Skeletal muscle cell (primary cell): ENCODE data around the gene LHCGR.
"Not testable (repeated sequence)": the region's sequence is repeated elsewhere in the genome, so short reads cannot be mapped to it uniquely, and the experiment has no call there.

Experiments used
- DNase-seq: peaks from one replicate; pipeline ENCODE4 v3.0.0-alpha.2; 2010; ENCODE audit warnings: low read depth
- H3K4me3 ChIP-seq: 2 replicates; pipeline ENCODE4 v1.5.1; 2011; ENCODE audit warnings: low read depth, mild to moderate bottlenecking, control low read depth, low read length, moderate library complexity

Gene LHCGR

DNA sequence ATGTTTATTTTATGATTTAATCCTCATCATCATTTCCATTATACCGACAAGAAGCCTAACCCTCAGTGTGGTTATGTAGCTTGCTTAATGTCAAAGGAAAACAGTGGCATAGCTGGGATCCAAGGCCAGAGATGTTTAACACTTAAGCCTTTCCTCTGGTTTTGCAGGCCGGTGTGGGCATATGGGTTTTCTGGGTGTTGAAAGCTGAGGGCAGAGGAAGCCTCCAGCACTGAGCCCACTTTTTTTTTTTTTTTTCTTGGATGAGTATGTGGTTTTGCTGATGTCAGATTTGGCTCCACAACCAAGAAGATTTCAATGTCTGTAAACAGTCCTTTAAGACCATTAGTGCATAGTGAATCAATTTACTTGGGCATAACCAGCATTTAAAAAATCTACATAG lies 41.3 kb downstream of the LHCGR start:
- H3K4me3 ChIP-seq: no peak overlapping the region
- DNase-seq: no peak

DNA sequence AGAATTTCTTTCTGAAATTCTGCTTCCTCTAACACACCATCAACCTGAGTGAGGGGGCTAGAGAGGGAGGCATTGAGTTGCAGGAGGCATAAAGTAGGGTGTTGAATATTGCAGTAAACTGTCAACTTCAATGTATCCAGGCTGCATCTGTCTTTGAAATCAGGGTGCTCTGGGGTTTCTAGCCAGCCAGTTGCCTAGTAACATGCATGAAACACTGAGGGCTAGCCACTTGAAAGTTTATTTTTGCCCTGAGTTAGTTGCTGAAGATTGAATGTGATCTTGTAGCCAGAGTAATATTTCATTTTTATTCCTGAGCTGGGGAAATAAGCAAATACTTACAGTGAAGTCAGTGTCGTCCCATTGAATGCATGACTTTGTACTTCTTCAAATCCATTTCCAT lies 41.9 kb downstream of the LHCGR start:
- DNase-seq: no peak
- H3K4me3 ChIP-seq: no peak overlapping the region

DNA sequence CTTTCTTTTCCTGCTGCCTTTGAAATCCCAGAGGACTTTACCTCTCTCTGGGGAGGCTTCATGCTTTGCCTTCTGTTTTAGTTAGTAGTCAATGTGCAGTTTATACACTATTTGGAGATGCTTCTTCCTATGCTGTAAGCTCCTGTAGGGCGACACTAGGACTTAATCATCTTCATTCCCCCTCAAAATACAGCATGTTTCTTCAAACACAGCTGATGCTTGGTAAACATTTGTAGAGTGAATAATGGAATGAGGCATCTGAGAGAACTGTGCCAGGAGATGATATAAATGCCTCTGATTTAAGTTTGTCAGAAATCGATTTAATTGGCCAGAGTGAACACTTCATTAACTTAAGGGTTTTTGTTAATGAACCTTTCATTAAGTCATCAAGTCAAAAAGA lies 43.4 kb downstream of the LHCGR start:
- no peak overlapping the region for H3K4me3 ChIP-seq
- no peak for DNase-seq

DNA sequence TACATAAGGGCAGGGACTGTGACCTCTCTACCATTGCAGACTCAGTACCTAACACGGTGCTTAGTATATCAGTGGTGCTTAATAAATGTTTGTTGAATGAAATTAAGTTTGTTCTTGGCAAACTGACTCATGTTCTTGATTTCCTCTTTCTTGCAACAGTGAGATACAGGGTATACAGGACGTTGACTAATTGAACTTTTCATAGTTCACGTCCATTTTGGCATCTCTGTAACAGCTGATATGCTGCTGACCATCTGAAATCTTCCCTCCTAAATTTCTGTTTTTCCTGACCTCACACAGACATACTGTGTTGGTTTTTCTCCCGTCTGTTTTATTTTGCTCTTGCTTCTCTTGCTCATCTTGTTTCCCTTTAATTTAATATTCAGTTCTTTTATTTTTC lies 44.2 kb downstream of the LHCGR start:
- no peak overlapping the region for H3K4me3 ChIP-seq
- no peak for DNase-seq

DNA sequence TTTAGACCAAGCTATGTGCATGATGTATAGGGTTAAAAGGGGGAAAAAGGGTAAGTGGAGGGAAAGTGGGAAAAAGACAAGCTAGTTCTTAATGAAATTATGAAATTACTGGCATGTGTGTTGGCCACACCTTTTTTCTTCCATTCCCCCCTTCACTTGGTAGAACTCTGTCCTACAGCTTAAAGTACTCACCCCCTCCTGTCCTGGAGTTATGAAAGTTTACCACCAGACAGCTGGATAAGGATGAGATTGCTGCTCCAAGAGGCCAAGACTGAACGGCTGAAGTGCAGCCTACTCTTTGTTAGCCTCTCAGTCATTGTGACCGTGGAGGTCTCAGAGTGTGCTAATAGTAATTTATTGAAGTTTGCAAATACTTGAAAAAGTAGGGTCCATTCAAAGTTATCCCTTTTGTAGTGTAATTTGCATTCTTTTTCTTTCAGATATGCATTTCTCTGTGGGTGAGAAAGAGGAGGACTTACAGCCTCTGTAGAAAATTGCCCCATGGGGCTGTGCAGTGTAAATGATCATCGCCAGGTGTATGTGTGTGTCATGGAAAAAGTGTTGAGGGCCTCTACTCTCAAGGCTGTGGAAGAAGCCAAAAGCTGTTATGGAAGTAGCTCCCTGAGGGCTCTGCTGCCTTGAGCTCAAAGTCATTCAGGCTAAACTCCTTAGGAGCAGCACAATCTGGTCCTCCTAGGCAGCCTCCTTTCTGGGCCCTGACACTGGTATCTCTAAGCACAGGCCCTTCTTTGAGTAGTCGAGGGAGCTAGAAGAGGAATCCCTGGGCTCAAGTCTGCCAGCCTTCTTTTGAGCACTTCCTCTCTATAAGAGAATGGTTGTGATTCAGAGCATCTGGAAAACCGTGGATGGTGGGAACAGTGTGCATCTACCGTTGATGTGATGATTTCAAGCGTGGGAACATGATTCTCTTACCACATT lies 46.2 kb downstream of the LHCGR start:
- no peak overlapping the region for H3K4me3 ChIP-seq
- DNase-seq: no peak

DNA sequence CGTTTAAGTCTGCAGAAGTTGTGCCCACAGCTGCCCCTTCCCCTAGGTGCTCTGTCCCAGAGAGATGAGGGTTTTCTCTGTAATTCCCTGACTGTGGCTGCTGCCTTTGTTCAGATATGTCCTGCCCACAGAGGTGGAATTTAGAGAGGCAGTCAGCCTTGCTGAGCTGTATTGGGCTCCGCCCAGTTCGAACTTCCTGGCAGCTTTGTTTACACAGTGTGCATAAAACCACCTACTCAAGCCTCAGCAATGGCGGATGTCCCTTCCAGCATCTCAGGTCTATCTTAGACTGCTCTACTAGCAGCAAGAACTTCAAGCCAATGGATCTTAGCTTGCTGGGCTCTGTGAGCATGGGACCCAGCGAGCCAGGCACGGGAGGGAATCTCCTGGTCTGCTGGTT lies 48.1 kb downstream of the LHCGR start:
- H3K4me3 ChIP-seq: no peak overlapping the region
- no peak for DNase-seq

DNA sequence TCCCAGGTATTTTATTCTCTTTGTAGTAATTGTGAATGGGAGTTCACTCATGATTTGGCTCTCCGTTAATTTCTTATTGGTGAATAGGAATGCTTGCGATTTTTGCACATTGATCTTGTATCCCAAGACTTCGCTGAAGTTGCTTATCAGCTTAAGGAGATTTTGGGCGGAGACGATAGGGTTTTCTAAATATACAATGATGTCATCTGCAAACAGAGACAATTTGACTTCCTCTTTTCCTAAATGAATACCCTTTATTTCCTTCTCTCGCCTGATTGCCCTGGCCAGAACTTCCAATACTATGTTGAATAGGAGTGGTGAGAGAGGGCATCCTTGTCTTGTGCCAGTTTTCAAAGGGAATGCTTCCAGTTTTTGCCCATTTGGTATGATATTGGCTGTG lies 51.9 kb downstream of the LHCGR start:
- not testable (repeated sequence) for DNase-seq, H3K4me3 ChIP-seq

DNA sequence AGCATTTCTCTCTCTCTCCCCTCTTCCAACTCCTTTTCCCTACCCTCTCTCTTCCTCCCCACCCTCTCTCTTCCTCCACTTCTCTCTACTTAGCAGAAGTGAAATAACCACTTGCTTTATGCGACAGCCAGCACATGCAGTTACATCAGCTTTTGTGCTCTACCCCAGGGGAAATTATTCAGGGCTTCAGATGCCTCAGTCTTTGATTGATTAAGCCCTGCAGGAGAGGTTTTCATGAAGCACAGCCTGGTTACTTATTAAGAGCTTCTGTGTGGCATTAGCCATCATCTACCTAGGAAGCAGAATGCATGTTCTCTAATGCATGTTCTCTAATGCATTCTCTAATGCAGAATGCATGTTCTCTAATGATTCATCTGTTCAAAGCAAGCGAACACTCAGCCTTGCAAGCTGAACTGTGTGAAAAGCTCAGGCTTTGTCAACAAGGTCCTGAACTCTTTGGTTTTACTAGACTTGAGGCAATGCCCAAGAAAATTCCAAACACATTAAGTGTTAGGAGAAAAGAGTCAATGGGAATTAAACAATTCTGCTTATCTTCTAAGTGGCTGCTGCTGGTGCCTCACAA lies 56.1 kb downstream of the LHCGR start:
- no peak for DNase-seq

DNA sequence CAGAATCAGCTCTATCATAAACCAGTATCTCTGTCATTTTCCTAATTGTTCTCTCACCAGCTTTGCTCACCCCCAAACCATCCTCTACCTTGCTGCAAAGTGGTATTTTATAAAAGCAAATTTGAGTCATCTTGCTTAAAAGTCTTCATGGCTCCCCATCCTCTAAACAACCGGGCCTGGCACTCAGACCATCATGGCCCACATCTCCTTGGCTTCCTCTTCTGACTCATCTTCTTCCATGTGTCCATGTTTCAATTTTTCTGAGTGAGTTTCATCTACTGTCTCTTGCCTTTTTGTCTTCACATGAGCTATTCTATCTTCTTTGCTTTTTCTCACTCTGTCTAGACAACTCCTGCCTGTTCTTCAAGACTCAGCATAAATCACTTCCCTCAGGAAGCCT lies 58.6 kb downstream of the LHCGR start:
- H3K4me3 ChIP-seq: no peak overlapping the region
- DNase-seq: no peak

More for the DNA sequence above, 56.1 kb downstream of the LHCGR start:
- no peak overlapping the region for H3K4me3 ChIP-seq

DNA sequence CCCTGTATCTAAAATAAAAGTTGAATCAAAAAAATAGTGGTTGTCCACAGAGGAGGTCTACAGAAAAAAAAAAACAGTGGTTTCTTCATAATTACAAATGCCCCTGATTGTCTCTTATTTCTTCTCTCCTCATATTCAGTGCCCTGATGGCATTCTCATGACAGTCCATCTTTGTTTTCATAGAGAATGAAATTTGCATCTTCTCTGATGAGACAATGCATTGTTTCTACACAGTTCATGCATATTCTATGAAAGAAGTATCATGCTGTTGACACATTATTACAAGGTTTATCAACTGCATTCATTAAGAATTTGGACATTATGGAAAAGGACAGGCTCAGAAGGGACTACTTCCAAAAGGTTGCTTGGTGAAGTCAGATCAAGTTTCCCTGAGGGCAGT lies 59.5 kb downstream of the LHCGR start:
- DNase-seq: no peak
- H3K4me3 ChIP-seq: no peak overlapping the region

DNA sequence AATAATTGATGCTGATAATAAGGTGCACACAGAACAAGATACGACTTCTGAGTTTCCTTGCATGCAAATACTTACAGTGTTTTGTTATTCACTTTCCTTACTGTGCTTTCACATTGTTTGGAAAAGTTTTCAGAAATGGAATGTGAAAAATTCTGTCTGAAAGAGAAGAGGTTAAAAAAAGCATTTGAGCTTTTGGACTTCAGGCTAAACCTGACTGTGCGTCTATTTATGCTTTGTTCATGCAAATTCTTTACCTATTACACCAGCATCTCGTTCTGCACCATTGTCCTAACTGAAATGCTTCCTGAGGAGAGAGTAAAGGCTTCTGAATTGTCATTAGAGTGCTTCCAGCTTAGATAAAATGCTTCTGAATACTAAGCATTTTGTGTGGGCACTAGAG lies 61.4 kb downstream of the LHCGR start:
- no peak for DNase-seq
- no peak overlapping the region for H3K4me3 ChIP-seq

DNA sequence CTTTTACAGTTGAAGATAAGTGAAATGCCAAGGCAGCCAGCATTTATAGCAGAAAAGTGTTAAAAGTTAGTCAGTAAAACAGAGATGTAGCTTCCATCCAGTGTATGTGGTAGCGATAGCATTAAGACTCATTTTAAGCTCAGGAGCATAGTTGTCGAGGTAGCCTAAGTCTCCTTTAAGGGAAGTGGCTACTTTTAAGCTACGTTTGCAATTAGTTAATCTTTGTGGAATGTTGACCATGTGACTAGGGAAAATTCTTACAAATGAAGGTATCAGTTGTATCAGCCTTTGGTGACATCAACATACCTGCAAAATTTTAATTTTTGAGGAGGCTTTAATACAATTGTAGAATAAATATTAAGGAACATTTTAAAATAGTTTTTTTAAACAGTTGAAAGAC lies 61.9 kb downstream of the LHCGR start:
- DNase-seq: no peak
- H3K4me3 ChIP-seq: no peak overlapping the region

DNA sequence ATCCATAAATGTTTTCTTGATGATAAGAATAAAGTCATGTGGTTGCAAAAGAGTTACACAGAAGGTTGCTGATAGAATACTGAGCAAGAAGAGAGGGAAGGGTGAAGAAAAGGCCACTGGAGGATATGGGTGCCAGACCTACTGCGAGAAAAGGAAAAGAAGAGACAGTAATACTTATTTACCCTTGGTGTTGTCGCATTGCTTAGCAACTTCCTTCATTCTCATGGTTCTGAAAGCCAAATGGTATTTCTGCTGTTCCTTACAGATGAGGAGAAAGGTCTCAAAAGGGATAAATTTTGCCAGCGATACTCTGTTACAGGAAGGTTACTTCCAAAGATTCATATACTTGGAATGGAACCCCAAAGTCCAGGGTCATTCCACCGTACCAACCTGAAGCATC lies 62.5 kb downstream of the LHCGR start:
- H3K4me3 ChIP-seq: no peak overlapping the region
- no peak for DNase-seq

DNA sequence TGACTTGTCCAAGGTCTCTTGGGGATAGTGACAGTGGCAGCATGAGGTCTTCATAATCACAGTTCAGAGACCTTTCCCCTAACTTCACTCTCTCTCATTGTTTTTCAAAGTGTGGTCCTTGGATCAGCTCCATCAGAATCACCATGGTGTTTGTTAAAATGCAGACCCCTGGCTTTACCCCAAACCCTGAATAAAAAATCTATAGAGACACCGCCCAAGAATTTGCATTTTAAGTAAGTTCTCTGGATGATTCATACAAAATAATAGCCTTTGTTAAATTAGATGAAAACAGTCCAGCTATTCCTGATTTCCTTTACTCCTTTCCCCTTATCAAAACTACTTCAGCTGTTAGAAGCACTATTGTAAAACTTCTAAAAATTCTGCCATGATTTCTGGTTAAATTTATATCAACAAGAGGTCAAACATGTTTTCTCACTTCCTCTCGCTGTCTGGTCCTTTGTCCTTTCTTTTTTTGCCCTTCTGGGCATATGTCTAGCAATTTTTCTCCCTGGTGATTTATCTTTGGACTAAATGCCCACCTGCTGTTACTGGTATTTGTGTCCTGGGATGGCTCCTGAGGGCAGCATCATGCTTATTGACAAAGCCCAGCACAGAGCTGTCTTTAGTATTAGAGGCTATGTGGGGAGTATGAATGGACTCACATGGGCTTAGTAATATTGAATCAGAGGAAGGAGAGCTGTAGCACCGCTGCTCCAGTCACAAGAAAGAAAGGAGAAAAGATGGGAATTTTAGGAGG lies 63.4 kb downstream of the LHCGR start:
- no peak overlapping the region for H3K4me3 ChIP-seq
- DNase-seq: no peak

DNA sequence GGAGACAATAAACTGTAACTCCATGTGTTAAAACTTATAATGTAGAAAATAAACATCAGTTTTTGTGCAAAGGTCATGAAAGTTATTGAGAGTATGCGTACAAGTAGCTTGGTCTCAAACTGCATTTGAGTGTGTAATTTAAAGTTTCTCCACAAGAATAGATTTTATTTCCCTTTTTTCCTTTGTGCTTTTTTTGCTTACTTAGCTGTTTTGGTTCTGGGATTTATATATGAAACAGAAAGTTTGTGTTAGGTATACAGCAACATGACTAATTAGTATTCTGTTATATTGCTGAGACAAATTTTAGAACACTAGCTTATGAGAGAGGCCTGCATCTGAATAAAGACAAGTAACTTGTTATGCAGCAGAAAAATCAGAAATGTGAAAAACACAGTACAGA lies 70.4 kb downstream of the LHCGR start:
- H3K4me3 ChIP-seq: no peak overlapping the region
- no peak for DNase-seq

DNA sequence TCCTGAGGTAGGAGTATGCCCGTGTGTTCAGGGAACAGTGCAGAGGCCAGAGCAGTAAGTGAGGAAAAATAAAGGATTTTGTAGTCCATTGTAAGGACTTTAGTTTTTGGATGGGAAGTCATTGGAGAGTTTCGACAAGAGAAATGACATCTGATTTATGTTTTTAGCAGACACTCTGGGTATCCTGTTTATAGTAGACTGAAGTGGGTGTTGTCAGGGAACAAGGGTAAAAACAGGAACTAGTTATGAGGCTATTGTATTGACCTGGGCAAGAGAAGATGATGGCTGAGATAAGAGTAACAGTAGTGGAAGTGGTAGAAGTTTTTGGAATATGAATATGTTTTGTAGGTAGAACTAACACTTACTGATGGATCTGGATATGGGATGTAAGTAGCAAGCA lies 78.1 kb downstream of the LHCGR start:
- DNase-seq: no peak
- H3K4me3 ChIP-seq: no peak overlapping the region

DNA sequence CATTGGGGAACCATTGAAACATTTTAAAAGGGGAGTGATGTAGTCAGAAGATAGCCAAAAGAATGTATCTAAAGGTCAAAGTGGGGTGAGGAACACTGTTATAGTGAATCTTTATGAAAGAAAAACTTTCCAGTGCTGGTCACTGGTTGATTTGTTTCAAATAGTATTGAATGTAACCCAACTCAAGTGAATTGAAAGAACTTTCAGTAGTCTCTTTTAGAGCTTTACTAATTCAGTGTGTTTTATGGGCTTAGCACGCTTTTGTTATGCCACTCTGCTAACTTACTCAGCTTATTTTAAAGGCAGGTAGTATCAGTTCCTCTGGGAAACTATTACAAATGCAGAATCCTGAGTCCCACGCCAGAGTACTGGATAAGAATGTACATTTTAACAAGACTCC lies 80.6 kb downstream of the LHCGR start:
- no peak overlapping the region for H3K4me3 ChIP-seq
- no peak for DNase-seq

DNA sequence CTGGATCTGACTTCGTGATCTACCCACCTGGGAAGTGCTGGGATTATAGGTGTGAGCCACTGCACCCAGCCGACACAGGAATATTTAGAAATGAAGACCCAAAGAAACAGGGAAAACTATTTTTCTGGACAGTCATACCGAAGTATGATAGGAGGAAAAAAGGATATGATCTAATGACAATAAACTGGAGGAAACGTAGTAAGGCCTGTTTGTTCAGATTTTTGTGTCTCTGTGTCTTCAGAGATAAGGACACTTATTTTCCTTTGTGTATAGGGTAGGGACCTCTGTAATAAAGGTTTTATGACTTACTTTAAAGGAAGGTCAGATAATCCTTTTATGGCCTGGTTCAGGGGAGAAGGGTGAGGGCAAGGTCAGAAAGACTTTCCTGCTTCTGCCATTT lies 81.9 kb downstream of the LHCGR start:
- DNase-seq: no peak
- no peak overlapping the region for H3K4me3 ChIP-seq

DNA sequence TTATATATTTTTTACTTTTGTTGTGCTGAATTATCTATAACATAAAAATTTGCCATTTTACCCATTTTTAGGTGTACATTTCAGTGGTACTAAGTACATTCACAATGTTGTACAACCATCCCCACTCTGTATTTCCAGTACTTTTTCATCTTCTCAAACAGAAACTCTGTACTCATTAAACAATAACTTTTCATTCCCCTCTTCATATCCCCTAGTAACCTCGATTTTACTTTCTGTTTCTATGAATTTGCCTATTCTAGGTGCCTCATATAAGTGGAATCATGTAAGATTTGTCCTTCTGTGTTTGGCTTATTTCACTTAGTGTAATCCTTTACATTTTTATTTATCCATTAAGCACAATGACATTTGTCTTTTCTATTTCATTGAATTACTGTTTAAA lies 86.5 kb downstream of the LHCGR start:
- DNase-seq: no peak
- H3K4me3 ChIP-seq: no peak overlapping the region

DNA sequence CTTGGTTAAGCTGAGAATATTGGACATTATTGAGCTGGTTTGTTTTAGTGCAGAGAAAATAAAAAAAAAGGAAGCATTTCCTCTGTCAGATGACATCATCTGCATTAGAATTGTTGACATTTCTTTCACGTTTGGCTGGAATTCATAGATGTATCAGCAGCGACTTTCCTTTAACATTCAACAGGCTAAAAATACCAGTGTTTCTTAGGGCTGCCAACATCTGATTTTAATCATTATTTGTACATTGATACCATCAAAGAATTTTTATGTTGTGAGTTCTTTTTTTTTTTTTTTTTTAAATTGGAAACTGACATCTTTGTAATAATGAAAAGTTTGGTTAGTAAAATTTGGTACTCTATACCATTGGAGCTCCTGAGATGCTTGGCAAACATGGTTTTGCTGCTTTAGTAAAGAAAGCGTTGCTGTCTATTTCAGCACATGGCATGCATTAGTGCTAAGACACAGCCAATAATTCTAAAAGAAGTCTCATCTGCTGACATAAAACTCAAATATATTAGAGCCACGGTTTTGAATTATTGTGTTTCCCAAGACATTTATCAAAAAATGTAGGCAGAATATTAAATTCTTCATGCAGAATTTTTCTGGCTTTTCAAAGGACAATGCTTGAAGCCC lies 104.2 kb downstream of the LHCGR start:
- peak; percentile 9 for DNase-seq
- H3K4me3 ChIP-seq: no peak overlapping the region
